ENCODE results near the gene MCCC2. TPM values are rescaled to one million over a fixed set of nuclear protein-coding genes. Genes with fewer than 3 reads are reported as not detected.

MCCC2 gene
- total and polyA plus RNA-seq, 2 of the 8 experiments (the other 6 are each of a cell fraction or from before 2014, with no cell fraction given): 71.7 to 86.6 TPM

DNA sequence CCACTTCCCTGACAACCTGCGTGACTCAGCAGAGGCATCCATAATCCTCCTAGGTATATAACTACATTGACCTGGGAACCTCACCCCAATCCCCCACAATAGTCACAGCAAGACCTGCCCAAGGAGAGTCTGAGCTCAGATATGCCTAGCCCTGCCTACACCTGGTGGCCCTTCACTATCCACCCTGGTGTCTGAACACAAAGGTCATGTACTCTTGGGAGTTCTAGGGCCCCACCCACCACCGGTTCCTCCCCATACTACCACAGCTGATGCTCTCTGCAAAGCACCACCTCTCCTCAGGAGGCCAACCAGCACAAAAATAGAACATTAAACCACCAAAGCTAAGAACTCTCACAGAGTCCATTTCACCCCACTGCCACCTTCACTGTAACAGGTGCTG lies 97.2 kb downstream of the MCCC2 start:
- Histone ChIP-seq H3K4ac (replicated peaks; ENCODE audit: insufficient read length, low read depth, low read length) (no peak overlapping the region), H3K9ac (replicated peaks in 1 of 4; ENCODE audit: extremely low read depth in 1 of 4, low read depth in 3 of 4, low read length in 3 of 4) (no peak overlapping the region), H3K14ac (ENCODE audit: insufficient read length) (no peak overlapping the region), H3K36me3 (ENCODE audit: control insufficient read depth in 2 of 4, insufficient read depth in 4 of 4, low read length in 3 of 4) (no peaks in the 10 kb centered on the region), H4K91ac (replicated peaks; ENCODE audit: insufficient read length, low read length) (no peak overlapping the region), H3K23me2 (ENCODE audit: low read depth, low read length) (0 out of 2 replicates have a peak, but pooled peaks cover 1% of the 10 kb centered on the region), H3K56ac (replicated peaks; ENCODE audit: insufficient read length, low read depth, low read length) (no peak overlapping the region), H3K27ac (ENCODE audit: low read depth, low read length) (no peak overlapping the region), H2BK12ac (ENCODE audit: low read depth, low read length) (no peak overlapping the region), H2BK15ac (ENCODE audit: low read length) (no peak overlapping the region), H3K4me3 (ENCODE audit: extremely low read depth in 1 of 4, insufficient read depth in 2 of 4, low read depth in 3 of 4, low read length in 4 of 4) (no peak overlapping the region), H3K4me1 (replicated peaks in 1 of 4; ENCODE audit: control insufficient read depth in 3 of 4, insufficient read depth in 4 of 4, low read length in 3 of 4) (no peaks in the 10 kb centered on the region), H2AK5ac (ENCODE audit: low read depth, low read length) (no peak overlapping the region), H2BK120ac (replicated peaks; ENCODE audit: low read depth, low read length) (no peak overlapping the region), H3K9me3 (ENCODE audit: insufficient read depth in 2 of 2, low read depth in 1 of 2, low read length in 1 of 2) (no peaks in the 10 kb centered on the region), H3K79me1 (ENCODE audit: low read depth, low read length) (no peaks in the 10 kb centered on the region), H3K4me2 (ENCODE audit: insufficient read depth in 1 of 2, low read depth in 2 of 2, low read length in 2 of 2) (no peak overlapping the region), H2AFZ (ENCODE audit: low read length) (no peak overlapping the region), H2BK5ac (ENCODE audit: low read depth, low read length) (no peak overlapping the region), H4K20me1 (replicated peaks in 1 of 2; ENCODE audit: control insufficient read depth in 1 of 2, insufficient read depth in 2 of 2, low read length in 2 of 2) (no peaks in the 10 kb centered on the region), H4K5ac (ENCODE audit: insufficient read length, low read depth, low read length) (no peak overlapping the region), H4K8ac (ENCODE audit: extremely low read depth, insufficient read depth, low read length) (no peak overlapping the region), H2BK20ac (ENCODE audit: low read length) (no peak overlapping the region), H3K23ac (ENCODE audit: insufficient read length) (no peak overlapping the region), H3K79me2 (ENCODE audit: control insufficient read depth in 1 of 2, insufficient read depth in 2 of 2, low read length in 2 of 2) (no peaks in the 10 kb centered on the region), H3K27me3 (replicated peaks in 1 of 4; ENCODE audit: control insufficient read depth in 3 of 4, extremely low read depth in 1 of 4, insufficient read depth in 3 of 4, low read length in 3 of 4) (no peaks in the 10 kb centered on the region), H3K18ac (ENCODE audit: extremely low read depth, low read length) (no peak overlapping the region)
- no peak for DNase-seq (ENCODE audit: low read depth in 1 of 2, low spot score in 2 of 2)
- 100% methylated on average over 1 of the region's 2 CpGs; no CpG with 5 or more reads in 1 of the 2 experiments for WGBS, 2 experiments (ENCODE audit: extremely low coverage in 1 of 2, insufficient coverage in 1 of 2, insufficient read length in 1 of 2, insufficient replicate concordance in 2 of 2, low coverage in 1 of 2, low lambda C conversion rate in 2 of 2, missing lambda C conversion rate in 1 of 2)
- FAIRE-seq: no peak
- POLR2A ChIA-PET (ENCODE audit: partially characterized antibody): no interaction called here
- CTCF ChIA-PET (ENCODE audit: partially characterized antibody): interaction anchor here (1.0 to 2.2 kb wide), 4 partner anchors 14 to 73 kb away, joined by 4 to 9 read pairs (median 6); no protein-coding TSS in a partner anchor
- TF ChIP-seq RFX5 (IDR thresholded peaks at IDR 0.05; ENCODE audit: borderline replicate concordance, low read depth, low read length) (no peak), HDAC2 (IDR thresholded peaks at IDR 0.05; ENCODE audit: borderline replicate concordance in 1 of 2, low read depth in 2 of 2, low read length in 2 of 2) (no peak), SUZ12 (IDR thresholded peaks at IDR 0.05; ENCODE audit: low read length) (no peak), BACH1 (IDR thresholded peaks at IDR 0.05; ENCODE audit: low read length) (no peak), EP300 (IDR thresholded peaks at IDR 0.05; ENCODE audit: borderline replicate concordance in 1 of 2, low read depth in 2 of 2, low read length in 2 of 2) (no peak), FOSL1 (IDR thresholded peaks at IDR 0.05; ENCODE audit: insufficient read depth, low read depth, low read length) (no peak), SP4 (IDR thresholded peaks at IDR 0.05; ENCODE audit: low read length) (no peak), SAP30 (IDR thresholded peaks at IDR 0.05; ENCODE audit: insufficient read depth, insufficient replicate concordance, low read length) (no peak), GTF2F1 (IDR thresholded peaks at IDR 0.05; ENCODE audit: borderline replicate concordance, low read depth, low read length) (no peak), TAF7 (optimal IDR thresholded peaks at IDR 0.05; ENCODE audit: borderline replicate concordance, low read depth, low read length) (no peak), CREB1 (IDR thresholded peaks at IDR 0.05) (no peak), JUND (IDR thresholded peaks at IDR 0.05; ENCODE audit: low read length) (no peak), KDM4A (IDR thresholded peaks at IDR 0.05; ENCODE audit: low read depth, low read length, severe bottlenecking) (no peak), CHD2 (IDR thresholded peaks at IDR 0.05; ENCODE audit: low read length) (no peak), KDM1A (IDR thresholded peaks at IDR 0.05; ENCODE audit: borderline replicate concordance, low read length) (no peak)

All from H1 (cell line).